Activated CD8-positive, alpha-beta T cell treated with anti-CD3 and anti-CD28 coated beads, Interleukin-2, amount 10 ng/mL, durations not matched to agents 7 days and 5 days (primary cell): Measurements from ENCODE around the gene TMEM38B. TPM values are rescaled to one million over a fixed set of nuclear protein-coding genes. Genes with fewer than 3 reads are reported as not detected.

Source experiments
- ATAC-seq: fragments of 150-1000 bp; cut with Tn5 transposase; one replicate; pipeline ENCODE4 v1.10.0; 2021; ENCODE audit warnings: moderate library complexity
- CTCF ChIA-PET: fragments of 350-600 bp; sonication (Branson Sonifier 250); formaldehyde crosslinking; loops from one replicate; lab custom pipeline; 2021; ENCODE audit warnings: antibody characterized with exemption; lab: Charles Lee
- POLR2A ChIA-PET: fragments of 350-600 bp; sonication (Branson Sonifier 250); formaldehyde crosslinking; loops from one replicate; lab custom pipeline; 2021; ENCODE audit warnings: antibody characterized with exemption; lab: Charles Lee
- DNase-seq: peaks from one replicate; pipeline ENCODE4 v3.0.0-alpha.2; 2020
- H3K27ac Mint-ChIP-seq: one replicate; pipeline ENCODE4 v1.8.0; 2021; ENCODE audit warnings: mild to moderate bottlenecking, mixed read lengths
- H3K27me3 Mint-ChIP-seq: one replicate; pipeline ENCODE4 v1.8.0; 2021; ENCODE audit warnings: low read depth, mixed read lengths
- H3K36me3 Mint-ChIP-seq: one replicate; pipeline ENCODE4 v1.8.0; 2021; ENCODE audit warnings: low read depth, mixed read lengths
- H3K4me1 Mint-ChIP-seq: one replicate; pipeline ENCODE4 v1.8.0; 2021; ENCODE audit warnings: low read depth, mixed read lengths
- H3K4me3 Mint-ChIP-seq: one replicate; pipeline ENCODE4 v1.8.0; 2021; ENCODE audit warnings: mild to moderate bottlenecking, mixed read lengths
- H3K9me3 Mint-ChIP-seq: one replicate; pipeline ENCODE4 v1.8.0; 2022; ENCODE audit warnings: mixed read lengths; ENCODE audit not compliant: insufficient read depth
- total RNA-seq, 2 experiments: library from RNA; stranded (reverse); gene quantifications; one replicate each; pipeline ENCODE4 v1.2.3, GENCODE V29; 2021

Gene TMEM38B
- total RNA-seq, 2 experiments from 2014 or later: 6.4 to 7.5 TPM

DNA sequence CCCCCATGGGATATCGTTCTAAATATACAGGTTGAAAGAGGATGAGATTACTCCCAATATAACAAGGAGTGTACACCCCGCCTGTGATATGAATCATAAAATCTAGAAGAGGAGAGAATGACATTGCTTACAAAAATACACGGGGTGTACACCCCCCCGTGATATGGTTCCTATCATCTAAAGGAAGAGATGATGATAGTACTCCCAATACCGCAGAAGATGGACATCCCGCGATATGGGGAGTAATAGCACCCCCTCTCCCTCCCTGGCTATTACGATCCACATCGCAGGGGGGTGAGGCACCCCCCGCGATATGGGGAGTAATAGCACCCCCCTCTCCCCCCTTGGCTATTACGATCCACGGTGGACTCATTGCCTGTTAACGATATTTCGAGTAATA is 124.6 kb downstream of the TMEM38B start:
- DNase-seq (peak; percentile 32), ATAC-seq (no peak)
- Mint-ChIP-seq H3K4me1 (no peaks in the 10 kb centered on the region), H3K36me3 (no peaks in the 10 kb centered on the region), H3K27ac (no peak overlapping the region), H3K9me3 (peaks cover 23% of the 10 kb centered on the region), H3K27me3 (peaks cover 3% of the 10 kb centered on the region), H3K4me3 (no peak overlapping the region)
- ChIA-PET POLR2A (no interaction called here), CTCF (no interaction called here)

DNA sequence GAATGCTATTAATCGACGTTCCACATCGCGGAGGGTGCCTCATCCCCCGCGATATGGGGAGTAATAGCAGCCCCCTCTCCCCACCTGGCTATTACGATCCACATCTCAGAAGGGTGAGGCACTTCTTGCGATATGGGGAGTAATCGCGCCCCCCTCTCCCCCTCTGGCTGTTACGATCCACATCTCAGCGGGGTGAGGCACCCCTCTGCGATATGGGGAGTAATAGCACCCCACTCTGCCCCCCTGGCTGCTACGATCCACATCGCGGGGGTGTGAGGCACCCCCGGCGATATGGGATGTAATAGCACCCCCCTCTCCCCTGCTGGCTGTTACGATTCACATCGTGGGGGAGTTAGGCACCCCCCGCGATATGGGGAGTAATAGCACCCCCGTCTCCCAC is 128.5 kb downstream of the TMEM38B start:
- H3K36me3 Mint-ChIP-seq: no peaks in the 10 kb centered on the region
- H3K9me3 Mint-ChIP-seq: peaks cover 12% of the 10 kb centered on the region
- DNase-seq: peak; percentile 26
- ATAC-seq: no peak
- H3K4me1 Mint-ChIP-seq: no peaks in the 10 kb centered on the region
- CTCF ChIA-PET: no interaction called here
- POLR2A ChIA-PET: no interaction called here
- H3K4me3 Mint-ChIP-seq: no peak overlapping the region
- H3K27me3 Mint-ChIP-seq: peaks cover 3% of the 10 kb centered on the region
- H3K27ac Mint-ChIP-seq: no peak overlapping the region

Other genes starting within 250 kb of the TMEM38B start
- gene FSD1L, start 246.5 kb upstream of the TMEM38B start, total RNA-seq: 1 to 10 TPM; 7.9 to 8.3 TPM
- 10 to 100 TPM; 11.0 to 12.8 TPM for gene FKTN, start 136.4 kb upstream of the TMEM38B start, total RNA-seq
- under 1 TPM in 1 of 2 experiments, not detected in 1; 0.39 TPM for gene TAL2, start 32.1 kb upstream of the TMEM38B start, total RNA-seq